ENCODE results near the gene LAMA2.

Gene LAMA2

DNA sequence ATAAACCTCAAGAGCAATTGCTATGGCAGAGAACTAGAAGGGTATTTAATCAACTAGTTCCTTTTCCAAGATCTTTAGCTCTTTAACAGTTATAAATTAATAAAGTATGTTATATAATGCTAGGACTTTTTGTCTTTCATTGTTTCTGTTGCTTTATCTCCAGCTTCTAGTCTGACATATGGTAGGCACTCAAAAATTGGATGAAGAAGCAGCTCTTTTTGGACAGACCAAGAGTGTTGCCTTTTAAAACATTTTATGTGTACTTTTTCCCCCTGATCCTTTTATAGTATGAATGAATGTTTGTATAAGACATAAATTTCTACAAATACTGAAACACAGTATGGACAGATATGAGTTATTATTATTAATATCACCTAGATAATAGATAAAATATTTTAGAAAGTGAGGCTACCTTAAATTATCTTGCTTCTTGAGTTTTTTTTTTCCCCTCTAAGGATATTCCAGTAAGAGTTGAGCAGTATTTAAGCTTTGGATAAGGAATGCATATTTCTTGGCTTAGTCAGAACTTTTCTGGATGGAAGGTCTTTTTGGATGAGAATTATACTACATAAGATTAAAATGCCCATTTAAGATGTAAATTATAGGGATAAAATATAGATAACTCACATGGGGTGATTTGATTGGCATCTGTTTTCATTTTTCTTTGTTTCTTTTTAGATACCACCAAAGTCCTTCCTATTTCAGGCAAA lies 16.6 kb downstream of the LAMA2 start:
- DNase-seq = peak; percentile 67

DNA sequence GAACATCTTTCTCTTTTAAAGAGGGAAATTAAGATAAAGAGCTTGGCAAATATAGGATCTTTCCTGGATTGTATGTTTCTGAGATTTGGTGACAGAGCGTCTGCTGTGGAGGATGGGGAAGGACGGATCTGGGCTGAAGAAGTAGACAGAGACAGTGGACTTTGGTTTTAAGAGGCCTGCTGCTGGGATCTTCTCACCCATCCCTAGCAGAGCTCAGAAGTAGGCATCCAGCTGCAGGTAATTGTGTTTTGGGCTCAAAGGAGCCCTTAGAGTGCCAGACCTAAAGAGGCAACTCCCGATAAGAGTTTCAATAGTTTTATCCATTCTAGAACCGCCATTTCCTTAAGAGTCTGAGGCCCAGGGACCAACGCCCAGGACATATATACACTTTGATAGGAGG lies 20.8 kb downstream of the LAMA2 start:
- no peak for DNase-seq

DNA sequence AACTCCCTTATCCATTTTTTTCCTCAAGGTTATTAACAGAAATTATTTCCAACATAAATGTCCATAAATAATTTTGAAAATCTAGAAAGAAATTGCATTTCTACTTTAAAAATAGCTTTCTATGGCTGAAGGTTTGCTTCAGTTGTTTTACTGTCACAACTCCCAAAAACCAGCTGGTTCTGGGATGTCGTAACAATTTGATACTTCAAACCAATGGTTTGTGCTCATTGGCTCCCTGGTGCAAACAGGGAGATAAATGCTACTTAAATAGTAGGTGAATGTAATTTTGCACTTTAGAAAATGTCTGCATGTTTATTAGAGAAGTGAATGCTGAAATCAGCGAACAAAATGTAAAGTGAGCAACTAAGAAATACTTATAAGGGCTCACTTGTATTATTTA lies 31.1 kb downstream of the LAMA2 start:
- no peak for DNase-seq

DNA sequence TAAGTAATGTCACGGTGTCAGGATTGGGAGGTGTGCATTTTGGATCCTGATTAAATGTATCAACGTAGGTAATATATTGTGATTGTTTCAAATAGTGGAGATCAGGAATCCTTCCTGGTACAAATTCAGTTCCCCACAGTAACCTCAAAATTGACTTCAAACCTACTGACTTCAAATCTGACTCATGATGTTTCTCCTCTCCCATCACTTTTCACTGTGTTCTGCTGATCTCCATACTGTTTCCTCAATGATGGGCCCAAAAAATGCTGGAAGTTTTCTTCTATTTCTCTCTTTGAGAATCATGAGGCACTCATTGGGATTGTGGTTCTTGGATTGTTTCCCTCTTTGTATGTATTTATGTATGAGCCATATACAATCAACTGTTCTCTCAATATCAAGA lies 35.9 kb downstream of the LAMA2 start:
- DNase-seq = no peak

DNA sequence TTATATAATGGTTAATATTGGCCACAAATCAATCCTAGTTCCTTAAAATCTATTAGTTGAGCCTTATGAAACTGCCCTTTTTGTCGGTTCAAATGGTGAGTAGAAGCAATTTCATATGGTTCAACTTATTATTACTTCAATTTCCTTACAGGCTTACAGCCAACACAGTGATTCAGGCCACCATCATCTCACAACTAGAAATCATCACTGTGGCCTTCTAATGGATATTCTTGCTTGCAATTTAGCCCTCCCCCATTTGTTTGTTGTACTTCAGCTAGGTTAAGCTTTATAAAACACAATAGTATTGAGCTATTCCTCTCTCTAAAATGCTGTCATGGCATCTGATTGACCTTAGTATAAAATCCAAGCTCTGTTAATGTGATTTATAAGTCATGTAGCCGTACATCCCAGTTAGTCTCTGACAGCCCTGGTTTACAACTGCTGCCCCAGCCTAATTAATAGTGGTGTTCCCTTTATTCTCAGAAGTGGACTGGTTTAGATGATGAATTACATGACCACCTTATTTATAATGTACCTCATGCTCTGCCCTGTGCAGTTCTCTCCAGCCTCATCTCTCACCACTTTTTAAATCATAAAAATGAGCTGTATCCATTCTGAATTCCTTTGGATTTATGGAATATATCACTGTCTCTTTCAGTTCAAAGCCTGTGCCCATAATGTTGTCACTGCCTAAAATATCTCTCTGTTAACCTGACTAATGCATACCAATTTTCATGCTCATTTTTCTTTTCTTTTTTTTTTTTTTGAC lies 36.7 kb downstream of the LAMA2 start:
- DNase-seq = peak; percentile 54

DNA sequence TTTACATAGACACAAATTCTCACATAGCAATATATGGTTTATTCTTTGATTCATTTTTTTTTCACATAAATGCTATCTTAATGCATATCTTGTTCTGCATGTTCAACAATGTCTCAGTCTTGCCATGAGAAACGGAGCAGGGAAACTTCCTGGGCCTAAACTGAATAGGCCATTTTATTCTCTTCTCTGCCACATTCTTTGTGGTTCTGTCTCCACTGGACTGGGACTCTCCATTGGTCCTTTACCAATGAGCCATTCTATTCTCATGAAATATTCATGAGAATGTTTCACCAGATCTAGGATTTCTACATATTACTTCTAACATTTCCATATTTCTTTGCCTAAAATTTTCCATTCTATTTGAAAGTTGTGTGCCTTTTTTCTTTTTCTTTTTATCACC lies 42.8 kb downstream of the LAMA2 start:
- no peak for DNase-seq

DNA sequence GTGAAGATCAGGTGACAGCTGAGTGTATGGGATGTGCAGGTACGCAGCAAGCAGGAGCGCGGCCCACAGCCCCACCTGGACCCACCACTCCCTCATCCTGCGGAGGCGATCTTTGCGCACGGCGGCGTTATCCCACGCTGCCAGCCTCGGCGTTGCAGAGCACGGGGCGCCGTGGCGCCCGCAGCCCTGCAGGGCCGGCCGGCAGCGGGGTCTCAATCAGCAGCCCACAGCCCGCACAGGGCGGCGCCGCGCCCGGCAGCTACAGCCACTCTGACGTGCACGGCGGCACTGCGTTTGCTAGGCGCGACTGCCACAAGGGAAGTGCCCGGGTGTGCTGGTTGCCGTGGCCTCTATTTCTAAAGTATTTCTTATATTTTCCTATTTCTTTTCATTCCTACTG lies 46.9 kb downstream of the LAMA2 start:
- DNase-seq = no peak

DNA sequence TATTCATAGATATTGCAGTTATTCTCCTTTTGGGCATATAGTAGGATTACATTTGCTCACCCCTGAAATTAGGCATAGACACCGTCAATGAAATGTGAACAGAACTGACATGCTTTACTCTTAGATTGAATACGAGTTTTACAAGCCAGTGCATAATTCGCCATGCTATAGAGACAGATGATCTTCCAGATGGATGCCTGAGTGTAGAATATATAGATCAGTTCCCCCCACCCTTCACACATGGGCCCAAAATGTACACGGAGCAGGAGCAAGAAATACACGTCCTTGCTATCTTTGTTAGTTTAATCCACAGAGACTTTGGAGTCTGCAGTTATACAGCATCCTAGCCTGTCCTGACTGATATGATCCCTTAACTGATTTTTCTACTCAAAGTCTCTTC lies 47.4 kb downstream of the LAMA2 start:
- no peak for DNase-seq

DNA sequence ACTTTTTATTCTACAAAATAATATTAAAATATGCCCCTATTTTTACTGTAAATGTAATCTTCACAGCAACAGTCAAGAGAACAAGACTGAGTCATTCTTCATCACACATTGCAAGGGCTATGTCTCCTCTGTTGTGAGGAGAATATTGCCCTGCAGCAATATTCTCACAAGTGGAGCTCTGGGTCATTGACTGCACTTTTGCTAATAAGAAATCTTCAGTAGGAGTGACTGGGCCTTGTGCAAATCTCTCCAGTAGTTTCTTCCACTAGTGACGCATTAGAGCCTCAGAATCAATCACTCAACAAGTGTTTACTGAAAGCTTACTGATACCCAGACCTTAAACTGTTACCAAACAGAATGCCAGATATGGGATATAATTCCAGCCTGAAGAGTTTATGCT lies 49.1 kb downstream of the LAMA2 start:
- DNase-seq = peak; percentile 46

DNA sequence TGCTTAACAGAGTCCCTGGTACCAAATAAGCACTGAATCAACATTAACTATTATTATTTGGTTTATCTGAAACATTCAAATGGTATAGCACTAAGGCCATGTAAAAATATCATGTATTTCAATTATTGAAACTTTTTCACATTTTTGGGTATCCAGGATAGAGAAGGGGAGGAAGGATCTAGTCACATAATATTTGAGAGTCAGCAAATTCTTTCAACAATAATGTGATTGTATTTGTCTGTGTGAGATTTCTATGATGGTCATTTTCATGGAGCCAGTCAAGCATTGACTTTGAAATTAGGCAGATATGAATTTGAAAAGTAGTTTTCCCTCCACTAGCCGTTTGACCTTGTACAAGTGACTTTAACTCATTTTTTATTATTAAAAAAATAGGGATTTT lies 67.9 kb downstream of the LAMA2 start:
- no peak for DNase-seq

DNA sequence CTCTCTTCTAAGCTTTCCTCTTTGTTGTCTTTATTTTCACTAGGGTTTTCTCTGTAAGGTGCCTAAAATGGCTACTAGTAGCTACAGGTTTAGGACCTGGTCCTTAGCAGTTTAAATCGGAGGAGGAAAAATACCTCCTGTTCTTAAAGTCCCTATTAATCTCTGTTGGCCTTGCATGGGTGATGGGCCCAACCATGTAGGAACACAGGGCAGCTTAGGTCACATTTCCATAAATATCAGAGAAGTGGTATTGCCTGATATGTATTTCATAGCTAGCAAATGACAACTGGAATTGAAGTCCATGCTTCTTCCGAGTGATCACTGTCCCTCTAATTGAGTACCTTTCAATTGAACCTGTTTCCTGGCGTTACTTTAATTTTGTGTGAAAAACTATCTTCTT lies 70.0 kb downstream of the LAMA2 start:
- DNase-seq = no peak

DNA sequence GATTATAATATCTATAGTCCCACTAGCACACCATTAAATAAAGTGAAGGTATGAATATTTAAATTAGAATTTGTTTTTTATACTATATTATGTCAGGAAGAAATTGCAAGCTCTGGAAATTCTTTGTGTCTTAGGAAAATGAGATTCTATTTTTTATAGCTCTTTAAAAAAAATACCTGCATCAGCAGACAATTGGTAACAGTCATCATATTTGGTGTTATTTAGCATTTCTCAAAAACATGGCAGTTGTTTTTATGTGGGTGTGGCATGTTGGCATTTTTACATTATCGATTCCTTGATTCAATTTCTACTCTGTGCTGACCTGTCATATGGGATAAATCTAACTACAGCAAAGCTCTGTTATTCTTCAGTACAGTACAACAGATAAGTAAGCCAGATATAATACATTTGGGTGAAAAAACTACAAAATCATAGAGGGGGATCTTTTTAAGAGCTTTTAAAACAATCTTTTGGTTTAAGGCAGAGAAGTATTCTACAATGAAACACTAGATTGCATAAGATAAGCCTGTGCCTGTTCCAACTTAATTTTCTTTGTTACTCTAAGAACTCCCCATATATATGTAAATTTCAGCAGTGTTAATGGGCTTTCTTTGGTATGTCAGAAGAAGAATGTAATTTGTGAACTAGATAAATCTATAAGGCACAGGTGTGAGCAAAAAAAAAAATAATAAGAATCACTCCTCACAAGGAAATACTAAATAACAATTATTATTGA lies 71.5 kb downstream of the LAMA2 start:
- no peak for DNase-seq

DNA sequence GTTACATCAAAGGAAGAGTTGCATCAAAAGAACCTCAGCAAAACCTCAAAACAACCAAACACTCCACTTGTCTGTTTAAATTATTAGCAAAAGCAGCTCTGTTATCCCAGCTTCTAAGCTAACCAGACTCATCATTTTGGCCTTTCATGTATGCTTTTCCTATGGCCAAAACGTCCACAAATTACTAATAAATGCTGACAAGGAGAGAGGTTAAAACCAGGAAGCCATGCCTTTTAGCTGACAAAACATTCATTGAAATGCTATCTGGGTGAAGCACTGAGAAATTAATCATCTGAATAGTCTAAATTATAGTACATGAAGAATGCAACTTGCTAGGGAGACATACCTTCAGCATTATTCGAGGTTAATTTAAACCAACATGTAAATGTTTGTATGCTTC lies 80.6 kb downstream of the LAMA2 start:
- DNase-seq = peak; percentile 58

DNA sequence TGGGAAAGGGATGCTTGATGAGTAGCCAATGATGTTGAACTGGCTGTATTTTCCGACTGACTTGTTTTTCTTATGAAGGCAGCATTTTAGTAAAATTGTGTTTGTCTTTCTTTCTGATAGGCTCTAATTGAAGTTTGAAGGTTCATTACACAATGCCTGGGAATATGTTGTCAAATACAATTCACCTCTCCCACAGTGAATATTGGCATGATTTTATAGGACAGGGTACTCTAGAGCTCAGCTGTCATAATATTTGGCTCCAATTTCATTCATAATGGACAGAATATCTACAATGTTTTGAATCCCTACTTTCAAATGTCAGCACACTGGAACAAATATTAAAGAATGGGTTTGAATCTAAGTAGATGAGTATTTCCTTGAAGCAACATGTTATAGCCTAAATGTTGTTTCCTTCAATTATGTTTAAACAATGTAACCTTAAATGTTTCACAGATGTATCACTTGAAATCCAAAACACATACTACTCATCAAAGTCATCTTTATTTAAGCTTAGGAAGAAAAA lies 81.4 kb downstream of the LAMA2 start:
- no peak for DNase-seq

DNA sequence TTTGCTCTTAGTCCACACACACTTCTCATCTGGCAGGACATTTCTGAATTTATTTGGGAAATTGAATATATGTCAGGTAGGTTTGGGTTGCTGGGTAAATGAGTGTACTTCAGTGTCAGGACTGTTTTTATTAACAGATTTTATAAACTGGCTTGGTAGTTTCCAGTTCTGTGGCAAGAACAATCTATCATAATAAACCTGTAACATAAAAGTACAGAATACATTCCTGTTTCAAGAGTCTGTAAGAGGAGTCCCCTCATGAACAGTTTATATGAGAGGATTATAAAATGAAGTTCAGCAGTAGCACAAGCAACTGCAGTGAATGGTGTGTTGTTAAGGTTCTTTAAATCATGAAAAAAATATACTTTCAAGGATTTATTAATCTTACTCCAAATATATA lies 81.8 kb downstream of the LAMA2 start:
- DNase-seq = no peak

DNA sequence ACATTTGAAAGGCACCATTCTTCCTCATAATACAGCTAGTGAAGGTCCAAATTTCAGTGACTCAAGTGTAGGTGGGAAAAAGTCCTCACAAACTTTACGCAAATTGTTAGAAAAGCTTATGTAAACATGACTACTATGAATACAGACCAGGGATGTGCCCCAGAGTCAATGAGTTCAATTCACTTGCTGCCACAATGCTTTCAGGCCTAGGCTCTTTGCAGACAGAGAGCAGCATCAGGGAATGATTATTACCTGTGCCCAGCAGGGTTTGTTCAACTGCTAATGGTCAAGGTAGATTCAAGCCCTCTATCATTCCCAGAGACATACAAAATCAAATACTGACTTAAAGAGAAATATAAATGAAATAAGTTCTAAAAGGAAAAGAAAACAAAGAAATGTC lies 84.0 kb downstream of the LAMA2 start:
- no peak for DNase-seq

DNA sequence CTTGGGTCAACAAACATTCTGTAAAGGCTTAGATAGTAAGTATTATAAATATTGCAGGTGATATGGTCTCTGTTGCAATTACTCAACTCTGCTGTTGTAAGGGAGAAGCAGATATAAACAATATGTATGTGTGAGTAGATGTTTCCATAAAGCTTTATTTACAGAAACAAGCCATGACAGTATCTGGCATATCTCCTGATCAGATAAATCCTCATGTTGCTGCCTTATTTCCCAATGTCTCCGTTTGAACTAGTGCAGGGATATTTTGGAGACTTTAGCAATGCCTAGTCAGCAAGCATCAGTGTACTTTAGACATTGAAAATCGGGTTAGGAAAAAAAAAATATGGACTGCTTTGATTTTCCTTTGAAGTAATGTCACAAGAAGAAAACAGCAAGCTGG lies 96.1 kb downstream of the LAMA2 start:
- no peak for DNase-seq

DNA sequence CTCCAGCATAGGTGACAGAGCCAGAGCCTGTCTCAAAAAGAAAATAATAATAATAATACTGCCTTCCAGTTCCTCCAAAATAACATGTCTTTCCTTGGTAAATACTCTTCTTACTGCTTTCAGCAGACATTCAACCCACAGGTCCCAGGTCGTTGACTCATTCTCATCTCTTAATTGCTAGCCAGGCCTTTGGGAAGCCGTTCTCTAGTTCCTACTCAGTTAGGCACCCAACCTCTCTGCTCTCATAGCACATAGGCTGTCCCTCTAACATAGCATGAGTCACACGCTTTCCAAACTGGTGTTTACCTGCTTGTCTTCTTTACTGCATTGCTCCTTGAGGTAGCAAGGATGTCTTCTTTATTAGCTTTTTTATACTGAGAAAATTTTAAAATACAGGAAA lies 98.8 kb downstream of the LAMA2 start:
- DNase-seq = no peak

DNA sequence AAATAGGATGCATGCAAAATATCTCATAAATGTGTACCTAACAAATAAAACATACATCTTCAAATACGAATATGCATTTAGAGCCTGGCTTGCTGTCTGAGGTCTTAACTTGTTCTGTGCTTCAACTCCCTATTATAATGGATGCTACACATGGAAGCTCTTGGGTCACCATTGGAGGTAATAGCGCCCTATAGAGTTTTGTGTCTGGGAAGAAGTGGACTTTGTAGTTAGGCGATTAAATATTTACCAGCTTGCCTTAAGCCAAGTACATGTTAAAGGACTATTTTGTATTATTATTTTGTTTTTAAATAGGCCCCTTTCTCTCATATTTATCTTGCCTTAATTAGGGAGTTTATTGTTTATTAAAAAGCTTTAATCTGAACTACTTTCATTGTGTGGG lies 107.4 kb downstream of the LAMA2 start:
- no peak for DNase-seq

DNA sequence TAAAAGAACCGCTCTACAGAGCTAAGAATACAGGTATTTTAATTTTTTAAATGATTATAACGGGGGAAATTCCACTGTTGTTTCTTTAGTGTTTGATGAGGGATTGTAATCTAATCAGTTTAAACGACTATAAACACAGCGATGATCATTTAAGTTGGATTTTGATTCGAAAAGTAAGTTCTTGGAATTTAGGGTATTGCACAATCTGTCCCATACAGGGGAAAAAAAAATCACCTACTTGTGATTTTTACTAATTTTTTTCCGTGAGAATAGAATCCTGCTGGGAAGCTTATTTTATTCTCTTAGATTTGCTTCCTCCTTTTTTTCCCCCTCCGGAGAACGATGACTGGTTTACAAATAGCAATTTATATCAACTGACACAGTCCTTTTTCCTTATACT lies 108.0 kb downstream of the LAMA2 start:
- no peak for DNase-seq

DNA sequence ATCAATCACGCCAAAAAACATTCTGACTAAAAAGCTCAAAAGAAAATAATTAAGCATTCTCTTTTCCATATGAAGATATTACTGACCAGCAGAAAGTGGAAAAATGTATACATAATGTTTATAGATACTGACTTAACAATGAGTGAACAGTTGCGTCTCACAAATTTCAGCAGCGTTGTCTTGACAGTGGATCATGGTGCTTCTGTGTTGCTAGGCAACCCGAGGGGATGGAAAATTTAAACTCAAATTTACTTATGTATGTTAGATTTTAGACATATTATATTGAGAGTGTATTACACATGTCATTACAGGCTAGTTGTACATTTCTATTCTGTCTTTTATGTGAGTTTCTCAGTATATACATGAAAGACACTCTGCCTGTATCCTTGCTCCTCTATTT lies 110.2 kb downstream of the LAMA2 start:
- DNase-seq = no peak

DNA sequence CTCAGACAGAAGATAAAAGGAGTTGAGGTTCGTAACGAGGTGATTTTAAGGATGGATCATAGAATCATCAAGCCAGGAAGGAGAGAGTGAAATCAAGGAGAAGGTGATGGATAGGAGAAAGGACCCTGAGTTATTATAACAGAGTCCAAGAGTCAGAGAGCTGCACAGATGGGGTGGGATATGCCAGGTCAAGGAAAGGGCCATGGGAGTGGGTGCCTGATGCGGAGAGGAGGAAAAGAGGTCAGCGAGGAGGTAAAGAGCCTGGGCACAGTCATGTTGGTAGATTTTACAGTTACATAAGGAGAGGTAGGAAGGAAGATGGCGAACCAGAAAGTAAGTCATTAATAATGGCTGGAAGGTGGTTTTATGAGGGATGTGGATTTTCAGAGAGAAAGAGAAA lies 114.9 kb downstream of the LAMA2 start:
- DNase-seq = no peak

DNA sequence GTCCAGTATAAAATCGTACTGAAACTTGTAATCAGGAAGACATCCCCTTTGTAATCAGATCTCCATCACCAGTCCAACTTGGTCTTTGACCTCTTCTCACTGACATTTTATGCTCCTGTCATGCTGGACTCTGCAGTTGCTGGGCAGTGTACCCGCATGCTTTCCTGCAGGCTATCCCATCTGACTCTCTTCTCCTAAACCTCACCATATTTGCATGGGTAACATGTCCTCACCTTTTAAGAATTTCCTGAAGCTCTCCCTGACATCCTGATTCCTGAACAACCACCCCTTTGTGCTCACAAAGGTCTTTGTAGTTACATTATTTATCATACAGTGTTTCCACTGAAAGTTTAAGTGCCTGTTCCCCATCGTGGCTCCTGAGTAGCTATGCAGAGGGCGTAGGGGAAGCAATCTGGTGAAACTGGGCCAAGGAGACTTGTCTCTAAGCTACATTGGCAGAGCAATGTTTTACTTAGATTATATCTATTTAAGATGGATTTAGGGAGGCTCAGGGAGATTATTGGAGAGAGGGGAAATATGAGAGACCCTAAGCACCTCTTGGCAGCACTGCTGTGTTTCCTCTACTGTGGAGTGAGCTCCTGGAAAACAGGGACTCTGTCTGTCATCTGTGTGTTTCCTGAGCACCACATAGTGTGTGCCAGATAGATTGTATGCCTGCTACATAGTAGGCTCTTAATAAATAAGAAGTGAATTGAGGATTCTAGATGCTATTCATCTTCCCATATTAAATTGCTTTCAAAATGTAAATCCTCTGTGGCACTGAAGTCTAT lies 124.0 kb downstream of the LAMA2 start:
- no peak for DNase-seq
